CD4-positive, alpha-beta T cell treated with Interleukin-15 for 1 hour (primary cell): ENCODE data around the gene ADAMTS17.

ENCODE experiments used
- DNase-seq: peaks from one replicate; pipeline ENCODE4 v3.0.0-alpha.2; 2020

Gene ADAMTS17

DNA sequence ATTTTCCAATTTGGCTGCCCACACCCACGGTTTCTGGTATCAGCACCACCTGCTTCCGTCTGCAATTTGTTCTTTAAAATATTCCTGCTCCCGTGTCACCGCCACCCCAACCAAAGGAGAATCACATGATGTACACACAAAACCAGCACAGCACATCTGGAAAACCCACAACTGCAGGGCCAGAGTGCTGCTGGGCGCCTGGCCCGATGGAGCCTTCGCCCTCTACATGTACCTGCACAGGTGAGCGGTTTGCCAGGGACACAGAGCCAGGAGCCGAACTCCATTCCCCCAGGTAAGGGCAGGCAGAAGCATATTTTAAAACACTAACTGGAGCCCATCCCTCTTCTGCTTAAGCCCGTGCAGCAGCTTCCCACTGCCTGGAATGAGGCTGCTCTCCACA is 75.6 kb downstream of the ADAMTS17 start:
- no peak for DNase-seq

DNA sequence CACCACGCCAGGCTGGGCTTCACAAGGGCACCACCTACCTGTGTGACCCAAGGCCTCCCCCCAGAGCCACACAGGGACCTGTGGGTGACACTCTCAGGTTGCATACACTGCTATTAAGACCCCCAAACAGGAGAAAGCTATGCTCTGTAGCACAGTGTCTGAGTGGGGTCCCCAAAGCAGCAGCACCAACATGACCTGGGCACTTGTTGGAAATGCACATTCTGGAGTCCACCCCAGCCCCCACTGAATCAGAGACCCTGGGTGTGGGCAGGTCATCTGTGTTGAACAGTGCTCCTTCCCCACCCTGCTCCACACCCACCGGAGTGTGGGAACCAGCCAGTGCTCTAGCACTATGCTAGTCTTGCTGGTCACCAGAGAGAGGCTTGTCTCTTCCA is 76.1 kb downstream of the ADAMTS17 start:
- DNase-seq: no peak

DNA sequence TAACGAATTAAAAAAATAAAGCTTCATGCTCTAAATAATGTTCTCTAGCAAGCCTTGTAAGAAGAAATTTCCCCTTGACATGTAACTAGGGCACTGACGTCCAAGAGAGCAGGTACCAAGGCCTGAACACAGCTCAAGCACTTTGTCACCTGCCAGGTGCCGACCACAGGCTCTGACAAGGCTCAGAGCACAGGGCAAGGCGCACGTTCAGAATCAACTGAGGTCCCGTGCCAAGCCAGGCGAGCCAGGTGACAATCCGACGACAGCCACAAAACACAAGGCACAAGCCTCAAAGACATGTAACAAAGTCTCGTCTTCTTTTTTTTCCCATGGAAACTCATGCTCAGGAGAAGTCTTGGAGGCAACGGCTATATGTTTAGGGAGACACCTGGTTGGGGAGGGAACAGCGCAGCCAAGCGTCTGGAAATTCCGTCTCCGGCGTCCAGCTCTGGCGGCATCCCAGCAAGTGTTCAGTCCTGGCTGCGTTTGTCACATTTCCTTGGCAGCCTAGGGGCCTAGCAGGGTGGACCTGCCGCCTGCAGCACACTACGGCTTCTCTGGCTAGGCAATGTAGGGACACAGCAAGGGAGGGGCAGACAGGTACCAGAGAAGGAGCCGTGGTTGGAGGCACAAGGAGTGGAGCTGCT is 76.7 kb downstream of the ADAMTS17 start:
- DNase-seq: no peak

DNA sequence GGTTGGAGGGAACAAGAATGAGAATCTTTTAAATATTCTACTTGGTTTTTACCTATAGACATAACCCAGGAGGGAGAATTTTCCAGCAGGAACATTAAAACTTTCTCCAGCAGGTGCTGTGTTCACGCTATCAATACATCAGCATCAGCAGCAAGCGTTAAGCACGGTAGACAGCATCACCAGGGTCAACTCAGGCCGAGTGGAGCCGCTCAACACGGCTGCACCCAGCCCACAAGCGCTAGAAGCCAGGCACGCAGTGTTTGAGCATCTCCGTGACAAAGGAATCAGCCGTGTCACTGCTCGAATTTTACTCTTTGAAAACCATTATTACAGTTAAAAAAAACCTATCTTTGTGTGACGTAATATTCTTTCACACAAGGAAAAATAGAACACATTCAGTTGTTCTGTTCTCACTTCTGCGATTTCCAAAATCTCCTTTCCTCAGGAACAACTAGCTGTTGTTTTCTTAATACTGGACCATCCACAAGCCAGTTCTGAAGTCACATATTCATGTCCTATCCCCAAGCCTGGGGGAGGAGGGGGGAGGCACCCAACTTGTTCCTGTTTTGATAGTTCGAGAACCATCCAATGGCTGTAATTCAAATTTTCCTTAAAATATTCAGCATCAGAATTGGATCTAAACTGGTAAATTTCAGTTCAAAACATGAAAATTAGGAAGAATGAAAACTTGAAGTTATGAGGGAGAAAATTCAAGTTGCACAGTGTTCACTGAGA is 77.9 kb downstream of the ADAMTS17 start:
- DNase-seq: no peak

DNA sequence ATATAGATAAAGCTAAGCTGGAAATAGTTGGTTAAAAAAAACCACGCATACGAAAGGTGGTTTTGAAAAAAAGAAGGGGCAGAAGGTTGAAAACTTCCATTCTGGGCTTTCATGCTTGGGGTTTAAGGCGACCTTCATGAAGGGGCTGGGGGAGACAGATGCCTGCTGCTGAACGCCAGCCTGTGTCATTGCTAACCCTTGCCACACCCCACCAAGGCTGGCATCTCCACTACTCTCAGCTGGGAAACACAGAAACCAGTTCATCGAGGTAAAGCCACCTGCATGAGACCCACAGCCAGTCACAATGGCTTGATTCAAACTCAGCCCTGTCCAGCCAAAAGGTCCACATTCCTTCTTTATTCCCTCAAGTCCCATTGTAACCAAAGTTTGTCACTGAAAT is 78.7 kb downstream of the ADAMTS17 start:
- DNase-seq: no peak

DNA sequence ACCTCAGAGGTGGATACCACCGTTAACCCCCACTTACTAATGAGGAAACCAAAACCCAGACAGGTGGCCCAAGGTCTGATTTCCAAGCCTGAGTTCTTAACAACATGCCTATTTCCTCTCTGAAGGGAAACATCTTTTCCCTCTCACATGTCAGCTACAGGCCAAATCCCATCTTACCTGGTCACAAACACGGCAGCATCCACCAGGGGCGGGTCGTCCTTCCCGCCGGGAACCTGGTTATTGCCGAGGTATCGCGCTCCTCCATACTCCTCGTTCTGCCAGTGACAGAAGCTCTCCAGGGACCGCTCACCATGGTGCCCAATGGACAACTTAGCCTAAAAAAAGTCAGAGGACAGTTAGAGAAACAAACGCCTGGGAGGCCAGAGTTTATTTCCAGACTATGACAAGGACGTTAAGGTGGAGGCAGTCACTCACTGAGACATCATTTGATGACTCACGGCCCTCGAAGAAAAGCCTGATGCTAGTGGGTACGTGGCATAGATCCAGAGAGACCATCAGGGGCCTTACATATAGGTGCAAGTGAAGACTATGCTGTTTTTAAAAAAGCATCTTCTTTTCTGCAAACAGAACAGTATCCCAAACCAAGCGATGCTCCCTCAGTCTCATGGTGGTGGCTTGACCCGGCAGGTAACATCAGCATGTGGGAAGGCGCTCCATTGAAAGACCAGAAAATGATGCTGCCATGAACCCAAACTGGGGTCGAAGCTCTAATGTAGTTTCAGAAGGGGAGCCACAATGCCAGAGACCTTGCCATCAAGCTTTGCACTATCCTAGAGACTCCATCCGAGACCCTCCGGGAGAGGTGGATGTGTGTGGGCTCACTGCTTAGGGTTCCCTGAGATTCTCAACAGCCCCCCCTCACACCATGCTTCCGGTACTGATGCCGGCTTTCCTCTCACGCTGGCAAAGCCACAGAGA is 80.2 kb downstream of the ADAMTS17 start:
- no peak for DNase-seq

DNA sequence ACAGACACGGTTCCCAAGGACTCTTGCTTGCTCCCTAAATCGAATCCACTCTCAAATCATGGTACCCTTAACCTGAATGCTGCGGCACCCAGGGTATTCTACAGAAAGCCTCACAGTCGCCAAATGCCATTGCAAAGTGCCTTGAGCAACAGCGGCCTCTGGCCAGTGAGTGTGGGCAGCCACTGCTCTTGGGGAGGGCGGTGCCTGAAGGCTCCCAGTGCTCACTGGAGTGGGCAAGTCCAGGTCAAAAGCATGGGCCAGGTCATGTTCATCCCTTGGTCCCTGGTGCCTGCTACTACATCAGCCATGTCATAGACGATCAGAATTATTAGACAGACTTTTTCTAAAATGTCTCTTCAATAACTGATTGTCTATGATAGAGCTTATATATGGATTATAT is 82.5 kb downstream of the ADAMTS17 start:
- no peak for DNase-seq

DNA sequence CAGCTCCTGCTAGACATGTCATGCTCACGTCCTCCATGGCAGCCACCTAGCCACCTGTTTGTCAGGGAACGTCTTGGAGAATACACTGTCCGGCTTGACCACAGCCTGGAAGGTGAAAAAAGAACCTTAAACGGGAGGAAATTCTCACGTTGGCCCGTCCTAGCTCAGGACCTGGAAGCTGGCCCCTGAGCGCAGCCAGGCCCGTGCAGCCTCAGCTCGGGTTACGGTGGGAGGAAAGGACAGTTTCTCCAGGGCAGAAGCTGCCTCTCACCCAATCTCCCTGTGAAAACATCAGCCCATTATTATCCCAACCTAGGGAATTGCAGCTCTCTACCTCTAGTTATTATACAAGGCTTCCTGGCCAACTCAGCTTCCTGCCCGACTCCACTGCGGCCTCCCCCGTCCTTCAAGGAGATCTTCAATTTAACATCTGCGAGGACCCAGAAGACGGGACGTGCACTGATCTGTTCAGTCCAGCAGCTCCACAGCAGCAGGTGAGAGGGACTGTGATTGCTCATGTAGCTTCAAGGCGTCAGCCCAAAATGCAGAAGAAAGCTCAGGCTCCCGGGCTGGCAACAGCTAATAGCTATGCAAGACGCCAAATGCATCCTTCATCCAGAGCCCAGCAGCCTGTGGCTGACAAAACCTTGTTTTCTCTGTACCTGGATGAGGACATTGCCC is 84.7 kb downstream of the ADAMTS17 start:
- DNase-seq: no peak

DNA sequence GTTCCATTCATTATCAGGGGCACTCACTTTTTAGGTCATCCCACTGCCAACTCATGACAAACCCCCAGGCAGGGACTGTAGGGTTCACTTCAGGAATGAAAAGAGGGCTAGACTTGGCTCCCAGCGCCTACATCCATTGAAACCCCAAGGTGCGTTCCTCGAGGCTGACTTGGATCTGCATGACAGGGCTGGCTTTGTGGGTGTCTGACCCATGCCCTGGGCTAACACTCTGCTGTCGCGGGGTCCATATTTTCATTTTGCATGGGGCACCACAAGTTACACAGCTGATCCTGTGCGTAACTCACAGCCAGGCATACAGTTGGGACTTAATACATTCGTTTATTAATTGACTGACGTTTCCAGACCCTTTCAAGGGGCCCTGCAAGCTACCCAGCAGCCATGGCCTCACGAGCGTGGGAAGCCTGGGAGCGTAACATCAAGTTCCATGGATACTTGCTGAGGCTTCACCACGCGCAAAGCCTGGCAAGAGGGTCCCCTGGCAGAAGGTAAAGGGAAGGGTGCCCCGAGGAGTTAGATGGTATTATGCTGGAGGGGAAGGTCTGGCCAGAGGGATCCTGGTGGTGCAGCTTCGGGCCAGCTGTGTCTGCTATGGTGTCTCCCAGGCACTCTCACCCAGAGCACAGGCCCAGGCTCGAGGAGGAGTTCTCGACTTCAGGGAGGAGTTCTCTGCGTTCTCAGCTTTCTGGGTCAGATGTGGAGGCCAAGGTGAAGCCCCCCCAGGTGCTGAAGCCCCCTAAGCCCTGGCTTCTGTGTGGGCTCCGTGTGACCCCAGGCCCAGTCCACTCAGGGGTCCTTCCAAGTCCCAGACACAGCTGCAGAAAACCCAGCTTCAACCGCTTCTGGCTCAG is 85.4 kb downstream of the ADAMTS17 start:
- DNase-seq: no peak

DNA sequence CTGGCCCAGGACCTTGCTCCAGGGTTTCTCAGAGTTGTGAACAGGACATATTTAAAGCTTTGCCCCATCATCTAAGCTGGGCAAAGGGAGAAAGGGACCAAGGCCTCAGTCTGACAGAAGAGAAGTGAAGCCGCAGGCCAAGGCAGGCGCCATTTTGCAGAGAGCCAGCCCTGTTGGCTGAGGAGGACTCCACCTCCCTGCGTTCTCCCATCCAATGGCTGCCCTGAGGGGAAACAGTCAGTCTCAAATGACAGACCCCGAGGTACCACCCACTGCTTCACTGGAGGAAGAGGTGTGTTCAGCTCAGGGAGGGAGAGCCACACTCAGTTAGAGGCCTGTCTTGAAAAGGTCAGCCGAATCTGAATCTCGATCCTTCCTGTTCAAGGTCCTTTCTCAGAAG is 86.1 kb downstream of the ADAMTS17 start:
- DNase-seq: no peak

DNA sequence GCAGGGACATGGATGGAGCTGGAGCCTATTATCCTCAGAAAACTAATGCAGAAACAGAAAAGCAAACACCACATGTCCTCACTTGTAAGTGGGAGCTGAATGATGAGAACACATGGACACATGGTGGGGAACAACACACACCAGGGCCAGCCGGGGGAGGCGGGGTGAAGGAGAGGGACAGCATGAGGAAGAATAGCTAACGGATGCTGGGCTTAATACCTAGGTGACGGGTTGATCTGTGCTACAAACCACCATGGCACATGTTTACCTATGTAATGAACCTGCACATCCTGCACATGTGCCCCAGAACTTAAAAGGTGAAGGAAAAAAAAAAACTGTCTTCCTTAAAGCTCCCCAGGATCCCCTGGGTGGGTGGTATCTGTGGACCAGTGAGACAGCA is 87.1 kb downstream of the ADAMTS17 start:
- DNase-seq: no peak

DNA sequence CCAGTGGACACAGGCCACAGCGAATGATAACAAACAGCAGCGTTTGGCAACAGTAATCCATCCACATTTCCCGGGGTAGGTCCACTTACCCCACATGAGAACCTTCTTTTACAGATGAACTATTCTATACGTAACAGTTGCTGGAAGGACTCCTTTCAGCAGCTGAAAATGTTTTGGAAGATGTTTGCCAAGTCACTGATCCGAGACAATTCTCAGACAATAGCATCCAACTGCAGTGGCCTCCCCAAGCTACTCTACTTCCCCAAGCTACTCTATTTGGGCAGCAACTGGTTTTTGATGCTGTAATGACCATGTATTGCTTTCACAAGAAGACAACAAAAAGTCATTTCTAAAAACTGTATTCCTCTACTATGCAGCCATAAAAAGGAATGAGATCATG is 87.5 kb downstream of the ADAMTS17 start:
- no peak for DNase-seq

DNA sequence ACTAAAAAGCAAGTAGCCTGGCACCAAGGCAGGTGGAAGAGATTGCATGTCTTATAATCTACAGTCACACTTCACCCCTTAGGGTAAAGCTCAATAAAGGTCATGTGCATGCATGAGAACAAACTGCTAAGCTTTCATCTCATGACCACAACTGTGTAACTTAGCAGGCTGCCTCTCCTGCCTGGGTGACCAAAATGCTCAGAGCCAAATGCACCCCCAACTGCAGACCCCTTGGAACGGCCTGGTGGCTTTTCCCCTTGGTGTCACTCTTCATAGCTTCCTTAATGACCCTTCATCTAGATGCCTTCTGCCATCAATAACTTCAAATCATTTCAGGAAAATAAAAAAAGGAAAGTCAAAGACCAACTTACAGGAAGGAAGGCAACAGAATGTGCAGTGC is 88.1 kb downstream of the ADAMTS17 start:
- no peak for DNase-seq

DNA sequence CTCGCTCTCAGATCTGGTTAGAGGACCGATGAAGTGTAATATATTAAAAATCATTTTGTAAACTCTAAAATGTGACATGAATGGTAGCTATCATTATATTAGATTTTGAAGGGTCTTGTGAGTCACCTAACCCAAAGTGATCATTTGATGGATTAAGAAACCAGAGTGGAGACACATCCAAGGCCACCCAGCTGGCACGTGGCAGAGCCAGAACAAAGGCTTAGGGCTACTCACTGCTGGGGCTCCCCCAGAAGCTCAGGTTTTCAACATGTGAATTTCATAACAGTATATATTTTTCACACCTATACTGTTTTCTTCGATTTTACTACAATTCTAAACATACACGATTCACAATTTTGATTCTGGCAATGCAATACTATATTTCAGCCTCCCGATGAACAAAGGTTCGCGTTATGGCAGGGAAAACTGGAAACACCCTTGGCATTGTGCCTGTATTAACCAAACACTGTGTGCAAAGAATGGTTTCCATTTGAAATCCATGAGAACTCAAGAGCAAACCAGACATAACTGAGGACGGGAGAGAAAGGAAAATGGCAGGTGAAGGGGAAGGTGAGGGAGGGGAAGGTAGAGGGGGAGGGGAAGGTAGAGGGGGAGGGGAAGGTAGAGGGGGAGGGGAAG is 88.9 kb downstream of the ADAMTS17 start:
- no peak for DNase-seq

DNA sequence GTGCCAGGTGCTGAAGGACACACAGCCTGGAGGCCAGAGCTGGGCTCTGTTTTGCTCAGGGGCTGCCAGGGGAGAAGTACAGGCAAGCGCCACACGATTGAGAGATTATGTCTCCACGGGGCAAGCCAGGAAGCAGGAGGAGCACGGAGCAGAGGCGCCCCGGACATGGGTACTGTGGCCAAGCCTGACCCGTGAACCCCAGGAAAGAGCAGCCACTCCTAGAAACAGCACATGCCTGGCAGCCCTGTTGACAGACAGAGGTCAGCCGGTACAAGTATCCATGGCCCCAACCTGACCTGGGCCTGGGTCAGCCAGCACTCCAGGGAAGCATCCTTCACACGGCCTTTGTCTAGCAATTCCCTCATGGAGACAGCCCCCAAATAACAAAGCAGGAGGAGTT is 89.4 kb downstream of the ADAMTS17 start:
- no peak for DNase-seq

DNA sequence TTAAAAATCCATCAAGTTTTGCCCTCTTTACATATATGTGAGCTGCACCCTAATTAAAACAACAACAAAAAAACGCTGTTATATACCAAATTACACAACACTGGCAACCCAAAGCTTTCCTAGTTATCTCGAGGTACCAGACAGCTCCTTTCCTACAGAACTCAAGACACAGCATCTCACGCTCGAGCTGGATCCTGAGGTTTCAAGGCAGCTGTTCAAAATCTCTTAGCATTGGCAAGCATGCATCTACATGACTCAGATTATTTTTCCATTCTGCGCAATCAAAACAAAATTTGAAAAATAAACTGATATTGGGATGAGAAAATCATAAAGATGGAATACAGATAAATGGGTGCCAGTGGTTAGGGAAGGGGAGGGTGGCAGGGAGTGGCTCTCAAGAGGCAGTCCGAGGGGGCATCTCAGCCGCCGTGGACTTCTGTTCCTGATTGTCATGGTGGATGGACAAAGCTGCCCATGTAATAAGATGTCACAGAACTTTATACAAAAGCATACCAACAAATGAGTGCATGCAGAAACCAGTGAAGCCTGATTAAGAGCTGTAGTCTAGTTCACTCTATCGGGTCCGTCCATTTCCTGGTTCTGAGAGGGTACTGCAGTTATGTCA is 91.5 kb downstream of the ADAMTS17 start:
- DNase-seq: no peak

DNA sequence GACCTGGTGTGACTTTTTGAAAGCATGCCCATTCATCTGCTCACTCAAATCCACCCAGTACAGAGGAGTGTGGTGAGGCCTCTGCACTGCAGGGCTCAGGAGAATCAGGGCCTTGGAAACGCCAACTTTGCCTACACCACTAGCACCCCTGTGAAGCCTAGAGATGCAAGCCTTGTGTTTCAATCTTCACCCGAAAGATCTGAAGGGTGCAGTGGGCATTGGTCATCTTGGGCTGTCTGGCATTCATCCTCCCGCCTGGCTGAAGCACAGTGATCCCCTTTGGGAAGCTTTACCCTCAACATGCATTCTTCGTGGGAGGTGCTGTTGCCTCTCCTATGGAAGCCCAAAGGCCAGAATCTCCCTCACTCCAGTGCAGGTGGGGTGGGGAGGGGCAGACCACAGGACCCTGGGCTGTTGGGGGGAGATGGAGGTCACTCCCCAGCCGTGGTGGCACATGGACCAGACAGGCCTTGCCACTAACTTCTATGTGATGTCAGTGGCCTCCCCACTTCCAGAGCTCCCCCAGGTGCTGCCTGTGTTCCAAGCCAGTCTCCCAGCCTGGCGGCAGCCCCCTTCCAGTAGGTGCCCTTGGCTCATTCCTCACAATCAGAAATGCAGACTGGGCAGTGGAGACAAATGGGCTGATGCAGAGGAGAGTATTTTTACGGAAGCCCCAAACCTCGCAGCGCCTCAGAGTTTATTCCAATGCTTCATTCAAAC is 92.5 kb downstream of the ADAMTS17 start:
- DNase-seq: no peak

DNA sequence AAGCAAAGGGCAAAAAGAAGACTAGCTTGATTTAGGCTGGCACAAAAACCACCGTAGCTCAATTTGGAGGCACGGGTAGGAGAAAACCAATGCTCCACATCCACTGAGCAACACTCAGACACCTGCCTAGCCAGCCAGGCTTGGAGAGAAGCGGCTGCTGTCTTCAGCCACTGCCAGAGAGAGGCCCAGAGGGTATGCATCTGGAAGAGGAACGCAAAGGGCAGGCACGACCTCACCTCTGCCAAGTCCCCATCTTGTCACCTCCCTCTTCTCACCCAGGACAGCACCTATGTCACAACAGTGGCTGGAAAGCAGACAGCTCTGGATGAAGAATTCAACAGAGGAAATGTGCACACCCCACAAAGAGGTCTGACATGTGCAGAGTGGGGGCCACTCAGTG is 93.5 kb downstream of the ADAMTS17 start:
- DNase-seq: no peak

DNA sequence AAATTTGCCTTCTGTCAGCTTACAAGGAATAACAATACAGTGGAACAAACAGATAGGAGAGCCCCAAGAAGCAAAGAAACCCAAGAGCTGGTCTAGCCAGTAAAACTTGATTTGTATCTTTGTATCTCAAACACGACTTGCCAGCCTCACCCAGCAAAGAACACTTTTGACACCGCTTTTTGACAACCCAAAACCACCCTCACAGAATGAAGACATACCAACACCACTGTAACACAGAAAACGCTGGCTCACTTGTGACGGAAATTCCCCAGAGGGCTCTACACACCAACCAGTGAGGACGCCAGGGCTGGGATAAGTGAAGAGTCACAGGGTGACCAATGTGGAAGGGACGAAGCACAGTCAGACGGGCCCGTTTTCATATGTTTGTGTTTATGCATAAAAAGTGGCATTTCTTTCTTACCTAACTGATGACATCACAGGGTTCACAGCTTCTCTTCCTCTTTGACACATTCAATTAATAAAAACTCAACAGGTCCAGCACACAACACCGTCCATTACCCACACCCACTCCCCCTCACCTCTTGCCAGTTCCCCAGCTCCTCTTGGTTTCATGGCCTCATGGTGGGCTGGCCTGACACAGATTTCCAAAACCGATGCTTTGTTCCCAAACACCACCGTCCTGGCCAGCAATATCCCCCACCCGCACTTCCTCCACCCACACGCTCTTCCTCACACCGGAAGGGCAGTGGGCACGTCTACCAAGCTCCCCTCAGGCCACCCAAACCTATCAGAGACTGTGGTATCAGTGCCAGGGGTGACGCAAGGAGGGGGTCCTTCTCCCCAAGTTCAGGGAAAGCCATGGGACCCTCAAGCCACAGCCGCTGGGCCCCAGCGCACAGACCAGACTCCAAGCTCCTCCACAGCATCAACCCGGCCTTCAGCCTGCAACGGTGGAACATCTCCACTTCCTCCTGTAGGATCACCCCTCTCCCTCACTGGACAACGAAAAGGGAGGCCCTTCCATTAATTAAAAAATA is 94.2 kb downstream of the ADAMTS17 start:
- DNase-seq: no peak
